Measurements from ENCODE around the gene LTV1. TPM values are rescaled to one million over a fixed set of nuclear protein-coding genes. Genes with fewer than 3 reads are reported as not detected.
A peak's percentile ranks its signal among the peaks of the same experiment; 100 is the strongest.

The LTV1 gene
- total RNA-seq, 1 experiment from 2014 or later, result 20.7 TPM

DNA sequence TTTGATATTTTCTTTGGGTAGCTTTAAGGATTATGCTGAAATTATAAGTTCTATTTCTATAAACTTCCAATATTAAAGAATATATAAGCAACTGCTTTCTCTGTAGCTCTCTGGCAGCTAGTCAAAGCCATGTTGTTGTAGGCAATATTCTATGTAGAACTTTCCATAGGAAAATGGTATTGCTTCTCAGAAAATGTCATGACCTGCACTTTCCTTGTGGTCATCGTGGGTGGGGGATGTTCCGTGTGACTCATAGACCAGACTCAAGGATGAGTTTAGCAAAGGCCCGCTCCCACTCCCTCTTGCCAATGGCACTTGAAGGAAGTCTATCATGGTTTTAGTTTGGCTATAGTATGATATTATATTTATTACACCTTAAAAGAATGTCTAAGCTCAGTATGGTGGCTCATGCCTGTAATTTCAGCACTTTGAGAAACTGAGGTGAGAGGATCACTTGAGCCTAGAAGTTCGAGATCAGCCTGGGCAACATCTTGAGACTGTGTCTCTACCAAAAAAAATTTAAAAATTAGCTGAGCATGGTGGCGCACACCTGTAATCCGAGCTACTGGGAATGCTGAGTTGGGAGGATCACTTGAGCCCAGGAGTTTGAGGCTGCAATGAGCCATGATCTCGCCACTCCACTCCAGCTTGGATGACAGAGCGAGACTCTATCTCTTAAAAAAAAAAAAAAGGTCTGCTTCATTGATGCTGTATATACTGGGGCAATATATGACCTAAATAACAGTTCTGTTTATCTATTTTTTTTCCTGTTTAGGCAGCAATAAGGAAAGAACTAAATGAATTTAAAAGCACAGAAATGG is 36.6 kb upstream of the LTV1 start:
- Histone ChIP-seq H4K20me1 (ENCODE audit: low read length) (no peaks in the 10 kb centered on the region), H3K4me3 (ENCODE audit: low read length) (no peak overlapping the region), H3K9ac (ENCODE audit: low read length) (no peak overlapping the region), H3K9me3 (ENCODE audit: low read length) (no peaks in the 10 kb centered on the region), H3F3A (ENCODE audit: low read length, unreplicated experiment) (no peaks in the 10 kb centered on the region), H3K9me2 (replicated peaks; ENCODE audit: low read length) (no peaks in the 10 kb centered on the region), H2AFZ (ENCODE audit: low read length) (no peak overlapping the region), H3K4me2 (ENCODE audit: low read length) (no peak overlapping the region), H3K27ac (ENCODE audit: low read length) (no peak overlapping the region), H3K27me3 (ENCODE audit: low read length) (no peaks in the 10 kb centered on the region), H3K36me3 (ENCODE audit: low read depth, low read length) (no peaks in the 10 kb centered on the region), H3K4me1 (ENCODE audit: insufficient read depth, low read length) (no peaks in the 10 kb centered on the region), H3K79me2 (ENCODE audit: low read length) (no peaks in the 10 kb centered on the region)
- DNase-seq (peak; percentile 25), ATAC-seq (no peak)
- TF ChIP-seq, protein P1, sequence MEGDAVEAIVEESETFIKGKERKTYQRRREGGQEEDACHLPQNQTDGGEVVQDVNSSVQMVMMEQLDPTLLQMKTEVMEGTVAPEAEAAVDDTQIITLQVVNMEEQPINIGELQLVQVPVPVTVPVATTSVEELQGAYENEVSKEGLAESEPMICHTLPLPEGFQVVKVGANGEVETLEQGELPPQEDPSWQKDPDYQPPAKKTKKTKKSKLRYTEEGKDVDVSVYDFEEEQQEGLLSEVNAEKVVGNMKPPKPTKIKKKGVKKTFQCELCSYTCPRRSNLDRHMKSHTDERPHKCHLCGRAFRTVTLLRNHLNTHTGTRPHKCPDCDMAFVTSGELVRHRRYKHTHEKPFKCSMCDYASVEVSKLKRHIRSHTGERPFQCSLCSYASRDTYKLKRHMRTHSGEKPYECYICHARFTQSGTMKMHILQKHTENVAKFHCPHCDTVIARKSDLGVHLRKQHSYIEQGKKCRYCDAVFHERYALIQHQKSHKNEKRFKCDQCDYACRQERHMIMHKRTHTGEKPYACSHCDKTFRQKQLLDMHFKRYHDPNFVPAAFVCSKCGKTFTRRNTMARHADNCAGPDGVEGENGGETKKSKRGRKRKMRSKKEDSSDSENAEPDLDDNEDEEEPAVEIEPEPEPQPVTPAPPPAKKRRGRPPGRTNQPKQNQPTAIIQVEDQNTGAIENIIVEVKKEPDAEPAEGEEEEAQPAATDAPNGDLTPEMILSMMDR (conservative IDR thresholded peaks at IDR 0.05; ENCODE audit: low read depth, low read length), result no peak
- TF ChIP-seq EZH2phosphoT487 (IDR thresholded peaks at IDR 0.05; ENCODE audit: borderline replicate concordance, low read length), result no peak
- no peak for TF ChIP-seq EZH2 (IDR thresholded peaks at IDR 0.05; ENCODE audit: low read length, unreplicated experiment)
- intact Hi-C loops (cut with micrococcal nuclease), result no loop called here
- no TSS peak for BruUV-seq (replicated peaks)
- POLR2A ChIA-PET (ENCODE audit: unreplicated experiment), result no interaction called here
- CTCF ChIA-PET, result no interaction called here

GRCh38 chr6:143807103-143807772 is 35.9 kb upstream of the LTV1 start:
- TF ChIP-seq EZH2phosphoT487 (IDR thresholded peaks at IDR 0.05; ENCODE audit: borderline replicate concordance, low read length), result no peak
- TF ChIP-seq, protein P1 (conservative IDR thresholded peaks at IDR 0.05; ENCODE audit: low read depth, low read length), result no peak
- TF ChIP-seq EZH2 (IDR thresholded peaks at IDR 0.05; ENCODE audit: low read length, unreplicated experiment), result no peak
- no peak for DNase-seq
- Histone ChIP-seq H3K4me3 (ENCODE audit: low read length) (no peak overlapping the region), H3F3A (ENCODE audit: low read length, unreplicated experiment) (no peaks in the 10 kb centered on the region), H3K9ac (ENCODE audit: low read length) (no peak overlapping the region), H4K20me1 (ENCODE audit: low read length) (no peaks in the 10 kb centered on the region), H3K4me1 (ENCODE audit: insufficient read depth, low read length) (no peaks in the 10 kb centered on the region), H3K9me3 (ENCODE audit: low read length) (no peaks in the 10 kb centered on the region), H2AFZ (ENCODE audit: low read length) (no peak overlapping the region), H3K79me2 (ENCODE audit: low read length) (no peaks in the 10 kb centered on the region), H3K27me3 (ENCODE audit: low read length) (no peaks in the 10 kb centered on the region), H3K27ac (ENCODE audit: low read length) (no peak overlapping the region), H3K36me3 (ENCODE audit: low read depth, low read length) (no peaks in the 10 kb centered on the region), H3K4me2 (ENCODE audit: low read length) (no peak overlapping the region), H3K9me2 (replicated peaks; ENCODE audit: low read length) (no peaks in the 10 kb centered on the region)
- ChIA-PET POLR2A (ENCODE audit: unreplicated experiment) (no interaction called here), CTCF (no interaction called here)
- ATAC-seq, result no peak
- intact Hi-C loops (cut with micrococcal nuclease), result no loop called here
- BruUV-seq (replicated peaks), result no TSS peak

DNA sequence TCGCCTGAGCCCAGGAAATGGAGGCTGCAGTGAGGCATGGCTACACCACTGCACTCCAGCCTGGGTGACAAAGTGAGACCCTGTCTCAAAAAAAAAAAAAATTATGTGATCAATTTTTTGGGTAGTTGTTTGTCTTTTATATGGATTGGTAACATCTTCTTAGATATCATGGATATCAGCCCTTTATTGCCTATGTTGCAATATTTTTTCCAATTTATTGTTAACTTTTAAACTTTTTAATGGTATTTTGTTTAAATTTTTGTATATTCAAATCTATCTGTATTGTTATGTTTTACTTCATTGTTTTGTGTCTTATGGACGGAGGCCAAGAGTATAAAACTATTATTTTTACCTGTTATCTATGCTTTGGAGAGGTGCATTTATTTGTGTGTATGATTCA is 32.4 kb upstream of the LTV1 start:
- H3K9ac ChIP-seq (ENCODE audit: low read length), result no peak overlapping the region
- no peaks in the 10 kb centered on the region for H3K9me2 ChIP-seq (replicated peaks; ENCODE audit: low read length)
- CTCF ChIA-PET, result no interaction called here
- POLR2A ChIA-PET (ENCODE audit: unreplicated experiment), result no interaction called here
- H3K4me2 ChIP-seq (ENCODE audit: low read length), result no peak overlapping the region
- H3K4me3 ChIP-seq (ENCODE audit: low read length), result no peak overlapping the region
- DNase-seq, result no peak
- no peak overlapping the region for H3K27ac ChIP-seq (ENCODE audit: low read length)
- H4K20me1 ChIP-seq (ENCODE audit: low read length), result no peaks in the 10 kb centered on the region
- intact Hi-C loops (cut with micrococcal nuclease), result no loop called here
- H3K9me3 ChIP-seq (ENCODE audit: low read length), result no peaks in the 10 kb centered on the region
- no peaks in the 10 kb centered on the region for H3K27me3 ChIP-seq (ENCODE audit: low read length)
- BruUV-seq (replicated peaks), result no TSS peak
- no peaks in the 10 kb centered on the region for H3K4me1 ChIP-seq (ENCODE audit: insufficient read depth, low read length)
- TF ChIP-seq EZH2phosphoT487 (IDR thresholded peaks at IDR 0.05; ENCODE audit: borderline replicate concordance, low read length), result no peak
- TF ChIP-seq, protein P1 (conservative IDR thresholded peaks at IDR 0.05; ENCODE audit: low read depth, low read length), result no peak
- TF ChIP-seq EZH2 (IDR thresholded peaks at IDR 0.05; ENCODE audit: low read length, unreplicated experiment), result no peak
- H3K36me3 ChIP-seq (ENCODE audit: low read depth, low read length), result no peaks in the 10 kb centered on the region
- no peak overlapping the region for H2AFZ ChIP-seq (ENCODE audit: low read length)
- H3K79me2 ChIP-seq (ENCODE audit: low read length), result no peaks in the 10 kb centered on the region
- ATAC-seq, result no peak
- no peaks in the 10 kb centered on the region for H3F3A ChIP-seq (ENCODE audit: low read length, unreplicated experiment)
